HG02759 (cell line): ENCODE results near the gene CACNA2D2.

Experiments
- ATAC-seq: cut with Tn5 transposase; IDR thresholded peaks from one replicate; pipeline ENCODE4 v1.9.1; 2021; ENCODE audit warnings: mild to moderate bottlenecking, moderate library complexity; ENCODE audit not compliant: unreplicated experiment

Gene CACNA2D2

GRCh38 chr3:50405249-50405648 is 98.2 kb downstream of the CACNA2D2 start:
- ATAC-seq: no peak

- no peak for ATAC-seq
Observed at GRCh38 chr3:50401978-50402595, 101.3 kb downstream of the CACNA2D2 start.

DNA sequence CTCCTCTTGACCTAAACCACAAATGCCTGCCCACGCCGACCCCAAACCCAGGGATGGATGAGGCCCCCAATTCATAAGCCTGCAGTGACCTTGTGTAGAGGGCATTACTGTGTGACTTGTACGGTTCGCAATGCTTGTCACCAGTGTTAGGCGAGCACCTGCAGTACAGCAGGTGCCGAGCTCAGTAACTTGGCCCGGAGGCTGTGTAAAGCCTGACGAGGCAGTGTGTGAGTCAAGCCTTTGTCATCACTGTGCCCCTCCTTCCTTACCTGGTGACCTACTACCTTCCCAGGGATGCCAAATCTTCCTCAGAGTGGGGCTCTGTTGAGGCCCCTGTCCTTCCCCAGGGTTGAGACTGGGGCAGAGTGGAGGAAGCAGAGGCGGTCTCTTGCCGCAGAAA is 106.9 kb downstream of the CACNA2D2 start:
- no peak for ATAC-seq

- no peak for ATAC-seq
Observed at GRCh38 chr3:50395070-50395860, 108.2 kb downstream of the CACNA2D2 start.

GRCh38 chr3:50393061-50393460 is 110.4 kb downstream of the CACNA2D2 start:
- no peak for ATAC-seq

- ATAC-seq: no peak
Observed at GRCh38 chr3:50392101-50392715, 111.2 kb downstream of the CACNA2D2 start.

DNA sequence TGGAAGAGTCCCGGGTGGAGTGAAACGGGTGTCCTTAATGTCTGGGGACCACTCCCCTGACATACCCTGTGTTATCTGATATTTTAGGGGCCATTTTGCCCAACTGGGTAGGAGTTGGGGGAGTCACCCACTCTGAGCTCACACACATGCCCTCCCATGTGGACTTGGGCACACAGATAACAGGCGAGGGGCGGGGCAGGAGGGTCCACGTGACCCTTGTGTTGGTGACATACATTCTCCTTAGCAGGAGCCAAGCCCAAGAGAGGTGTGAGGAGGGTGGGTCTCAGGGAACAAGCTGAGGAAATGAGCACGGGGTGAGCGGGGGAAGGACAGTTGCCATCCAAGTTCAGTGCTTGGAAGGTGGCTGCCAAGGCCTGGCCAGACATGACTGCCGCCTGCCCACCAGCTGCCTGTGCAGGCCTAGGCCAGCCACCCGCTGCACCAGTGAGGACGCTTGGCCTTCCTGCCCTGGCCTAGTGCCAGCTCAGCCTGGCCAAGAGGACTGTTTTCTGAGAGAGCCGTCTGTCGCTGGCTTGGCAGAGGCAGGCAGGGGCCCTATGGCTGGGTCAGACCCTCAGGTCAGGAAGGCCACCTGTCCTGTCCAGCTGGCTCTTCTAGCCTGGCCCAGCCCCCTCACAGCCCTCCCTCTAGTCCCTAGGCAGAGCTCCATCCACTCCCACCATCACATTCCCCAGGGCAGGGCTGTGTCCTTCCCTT is 112.8 kb downstream of the CACNA2D2 start:
- ATAC-seq: no peak

DNA sequence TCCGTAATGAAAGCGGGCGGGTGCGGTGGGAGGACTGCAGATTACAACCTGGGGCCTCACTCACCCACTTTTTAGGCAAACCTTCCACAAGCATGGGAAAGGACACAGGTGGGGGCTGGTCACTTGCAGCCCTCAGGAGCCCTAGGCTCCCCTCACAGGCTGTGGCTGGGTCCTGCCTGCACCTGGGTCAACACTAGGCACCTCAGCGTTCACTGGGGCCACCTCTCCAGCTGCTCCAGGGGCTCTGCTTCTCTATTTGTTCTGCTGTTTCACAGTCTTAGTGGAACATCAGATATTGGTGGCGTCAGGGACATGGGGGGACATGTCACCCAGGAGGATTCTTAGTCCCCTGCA is 114.0 kb downstream of the CACNA2D2 start:
- no peak for ATAC-seq

DNA sequence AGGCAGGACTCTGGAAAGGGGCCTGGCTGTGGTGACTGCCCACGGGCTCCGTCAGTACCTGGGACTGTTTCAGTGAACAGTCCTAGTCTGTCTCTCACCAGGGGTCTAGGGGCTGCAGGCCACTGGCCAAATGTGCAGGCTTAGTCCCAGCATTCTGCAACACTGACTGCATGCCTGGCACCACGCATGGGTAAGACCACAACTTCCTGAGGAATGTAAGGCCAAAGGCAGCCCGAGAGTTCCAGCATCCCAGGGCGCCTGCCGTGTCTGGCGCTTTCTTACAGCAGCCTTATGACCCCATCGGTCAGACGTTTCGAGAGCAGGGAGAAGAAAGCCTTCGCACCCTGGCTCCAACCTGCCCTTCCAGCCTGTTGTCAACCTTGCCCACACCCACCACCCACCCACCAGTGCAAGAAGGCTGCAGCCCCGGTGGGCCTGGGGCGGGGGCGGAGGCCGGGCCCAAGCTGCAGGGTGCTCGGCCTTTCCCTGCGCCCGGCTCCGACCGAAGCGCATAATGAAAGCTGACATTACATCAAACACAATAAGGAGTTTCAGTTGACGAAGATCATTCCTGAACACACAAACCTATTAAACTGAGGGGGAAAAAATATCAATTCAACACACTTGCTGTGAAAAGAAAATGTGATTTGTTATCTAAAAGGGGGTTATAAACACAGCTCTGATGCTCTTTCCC is 114.6 kb downstream of the CACNA2D2 start:
- no peak for ATAC-seq

DNA sequence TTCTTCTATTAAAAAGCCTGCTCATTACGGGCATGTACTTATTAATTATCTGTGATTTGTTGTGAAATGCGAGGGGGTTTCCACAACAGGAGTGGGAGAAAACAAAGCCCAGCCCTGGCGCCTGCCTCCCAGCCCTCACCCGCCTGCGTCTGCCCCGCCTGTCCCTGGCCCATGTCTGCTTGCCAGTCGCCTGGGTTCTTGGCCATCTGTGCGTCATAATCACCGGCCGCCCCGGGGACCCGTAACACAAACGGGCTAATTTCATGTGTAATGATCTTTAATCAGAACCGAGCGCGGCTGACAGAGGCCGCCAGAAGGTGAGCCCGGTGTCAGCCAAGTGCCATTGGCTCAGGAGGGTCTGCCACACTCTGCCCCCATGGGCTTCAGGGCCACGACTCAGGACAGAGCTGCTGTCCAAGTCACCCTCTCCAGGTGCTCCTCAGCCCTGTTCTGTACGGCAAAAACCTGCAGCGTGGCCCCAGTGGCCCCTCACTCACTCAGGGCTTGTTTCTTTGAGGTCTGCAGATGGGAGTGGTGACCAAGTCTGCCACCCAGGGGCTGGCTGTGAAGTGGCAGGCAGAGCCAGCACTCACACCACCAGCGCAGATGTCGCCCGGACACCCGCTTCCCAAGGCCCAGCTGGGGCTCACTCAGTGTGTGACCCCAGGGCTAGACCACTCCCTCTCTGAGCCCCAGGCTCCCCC is 115.3 kb downstream of the CACNA2D2 start:
- no peak for ATAC-seq

DNA sequence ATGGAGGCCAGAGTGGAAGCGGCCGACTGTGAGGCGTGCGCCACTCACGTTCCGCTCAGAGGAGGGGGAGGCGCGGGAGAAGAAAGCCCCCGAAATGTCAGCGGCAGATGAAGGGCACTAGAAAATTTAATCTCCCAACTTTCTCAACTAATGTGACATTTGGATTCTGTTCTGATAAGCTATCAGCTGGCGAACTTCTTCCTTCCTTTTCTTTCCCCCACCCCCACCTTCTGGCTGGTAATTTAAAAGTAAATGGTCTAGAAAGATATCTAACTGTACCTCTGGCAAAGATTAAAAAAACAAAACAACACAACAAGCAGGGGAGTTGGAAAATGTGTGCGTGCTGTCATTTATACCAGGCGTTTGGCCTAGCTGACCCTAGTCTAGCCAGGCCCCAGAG is 117.7 kb downstream of the CACNA2D2 start:
- no peak for ATAC-seq

- ATAC-seq: no peak
Observed at GRCh38 chr3:50383750-50384149, 119.7 kb downstream of the CACNA2D2 start.

GRCh38 chr3:50382722-50383121 is 120.7 kb downstream of the CACNA2D2 start:
- no peak for ATAC-seq

DNA sequence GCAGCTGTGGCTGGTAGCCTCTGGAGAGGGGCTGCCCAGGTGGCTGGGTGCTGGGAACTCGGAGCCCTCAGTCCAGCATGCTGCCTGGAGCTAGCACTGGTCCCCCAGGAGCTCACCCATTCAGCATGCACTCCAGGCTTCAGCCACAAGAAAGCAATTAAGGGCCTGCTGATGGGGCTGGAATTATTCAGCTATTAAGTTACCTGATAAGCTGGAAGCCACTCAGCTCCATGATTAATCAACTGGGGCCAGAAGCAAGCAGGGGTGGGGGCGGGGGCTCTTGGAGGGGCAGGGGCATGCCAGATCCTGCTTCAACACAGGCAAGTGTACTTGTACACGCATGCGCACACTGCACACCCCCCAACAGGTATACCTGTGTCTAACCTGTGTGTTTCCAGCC is 122.1 kb downstream of the CACNA2D2 start:
- ATAC-seq: no peak

- no peak for ATAC-seq
Observed at GRCh38 chr3:50380405-50381085, 122.9 kb downstream of the CACNA2D2 start.

DNA sequence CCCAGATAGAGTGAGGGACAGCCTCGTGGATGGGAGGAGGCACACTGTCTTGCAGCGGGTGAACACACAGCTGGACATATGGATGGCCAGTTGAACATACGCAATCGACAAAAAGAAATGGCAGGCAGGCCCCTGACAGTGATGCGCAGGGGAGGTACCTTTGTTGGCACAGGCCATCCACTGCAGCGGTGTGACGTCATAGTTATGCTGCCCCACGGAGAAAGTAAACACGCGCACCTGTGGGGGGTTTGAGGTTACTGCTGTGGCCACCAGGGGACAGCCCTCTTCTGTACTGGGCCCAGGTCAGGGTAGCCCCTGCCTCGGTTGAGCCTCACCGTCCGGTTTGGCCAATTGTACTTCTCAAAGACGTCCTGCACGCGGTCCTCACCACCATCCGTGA is 124.7 kb downstream of the CACNA2D2 start:
- ATAC-seq: no peak

DNA sequence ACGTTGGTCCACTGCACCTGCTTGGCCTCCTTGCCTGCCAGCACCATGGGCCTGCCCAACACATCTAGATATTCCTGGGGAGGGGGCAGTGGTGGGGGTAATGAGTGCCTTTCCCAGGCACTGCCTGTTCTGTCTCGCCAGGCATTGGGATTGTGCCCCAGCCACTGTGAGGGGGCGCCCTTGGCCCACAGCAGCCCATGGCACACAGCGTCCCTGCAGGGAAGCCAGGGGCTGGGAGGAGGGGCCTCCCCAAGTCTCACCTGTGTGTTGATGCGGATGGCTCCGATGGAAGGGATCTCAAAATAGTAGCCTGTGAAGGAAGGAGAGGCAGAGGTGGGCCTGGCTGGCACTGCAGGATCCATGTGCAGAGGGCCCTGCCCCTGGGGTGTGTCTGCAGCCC is 125.4 kb downstream of the CACNA2D2 start:
- ATAC-seq: no peak

DNA sequence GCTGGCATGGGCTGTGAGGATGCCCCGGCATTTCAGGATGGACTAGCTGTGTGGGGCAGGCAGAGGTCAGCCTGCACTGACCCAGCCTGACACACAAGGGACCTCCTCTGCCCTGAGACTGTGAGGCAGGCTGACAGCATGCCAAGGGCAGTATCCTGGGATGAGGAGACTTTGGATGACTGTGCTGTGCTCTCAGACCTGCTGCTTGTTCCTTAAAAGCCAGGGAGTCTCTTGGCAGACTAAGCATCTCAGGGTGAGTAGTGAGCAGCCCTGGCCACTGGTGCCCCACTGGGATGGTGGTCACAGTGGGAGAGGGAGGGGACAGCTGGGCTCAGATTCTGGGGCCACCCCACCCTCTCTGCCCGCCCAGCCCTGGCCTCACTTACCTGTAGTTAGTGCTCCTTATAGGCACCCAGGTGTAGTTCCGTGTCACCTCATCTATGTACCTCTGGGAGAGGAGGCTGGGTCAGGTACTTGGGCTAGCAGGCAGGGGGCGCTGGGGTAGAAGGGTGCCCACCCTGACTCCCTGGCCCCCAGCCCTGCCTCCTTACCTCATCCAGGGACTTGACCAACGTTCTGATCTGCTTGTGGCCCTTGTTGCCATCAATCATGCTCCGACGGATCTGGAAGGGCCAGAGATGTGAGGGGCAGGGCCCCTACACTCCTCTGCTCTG is 128.0 kb downstream of the CACNA2D2 start:
- no peak for ATAC-seq
